BLaER1 treated with 17β-estradiol and CSF1 and Interleukin-3, amounts not matched to agents 10 nM and 100 nM (cell line): ENCODE results near the gene DHPS.

Source experiments
- H3K27ac ChIP-seq, 11 experiments: shearing (Covaris generic); formaldehyde crosslinking; 2 replicates each; pipeline ENCODE4 v1.8.1; 2022
- H3K27me3 ChIP-seq, 11 experiments: shearing (Covaris generic); formaldehyde crosslinking; 2 replicates each; pipeline ENCODE4 v1.8.1; 2022
- H3K36me3 ChIP-seq, 11 experiments: shearing (Covaris generic); formaldehyde crosslinking; 2 replicates each; pipeline ENCODE4 v1.8.1; 2022
- H3K4me1 ChIP-seq, 10 experiments: shearing (Covaris generic); formaldehyde crosslinking; 2 replicates each; pipeline ENCODE4 v1.8.1; 2022
- H3K4me2 ChIP-seq, 11 experiments: shearing (Covaris generic); formaldehyde crosslinking; 2 replicates each; pipeline ENCODE4 v1.8.1; 2022
- H3K4me3 ChIP-seq, 10 experiments: shearing (Covaris generic); formaldehyde crosslinking; 2 replicates each; pipeline ENCODE4 v1.8.1; 2022
- H3K9ac ChIP-seq, 11 experiments: shearing (Covaris generic); formaldehyde crosslinking; 2 replicates each; pipeline ENCODE4 v1.8.1; 2022
- H3K9me3 ChIP-seq, 11 experiments: shearing (Covaris generic); formaldehyde crosslinking; replicated peaks in 1 of 11; 2 replicates each; pipeline ENCODE4 v1.8.1; 2022
- H4K20me1 ChIP-seq, 11 experiments: shearing (Covaris generic); formaldehyde crosslinking; 2 replicates each; pipeline ENCODE4 v1.8.1; 2022
- Cebpa-rat ChIP-seq, 11 experiments: shearing (Covaris generic); IDR thresholded peaks; 2 replicates each; pipeline ENCODE4 v1.8.1; 2022

DHPS gene

DNA sequence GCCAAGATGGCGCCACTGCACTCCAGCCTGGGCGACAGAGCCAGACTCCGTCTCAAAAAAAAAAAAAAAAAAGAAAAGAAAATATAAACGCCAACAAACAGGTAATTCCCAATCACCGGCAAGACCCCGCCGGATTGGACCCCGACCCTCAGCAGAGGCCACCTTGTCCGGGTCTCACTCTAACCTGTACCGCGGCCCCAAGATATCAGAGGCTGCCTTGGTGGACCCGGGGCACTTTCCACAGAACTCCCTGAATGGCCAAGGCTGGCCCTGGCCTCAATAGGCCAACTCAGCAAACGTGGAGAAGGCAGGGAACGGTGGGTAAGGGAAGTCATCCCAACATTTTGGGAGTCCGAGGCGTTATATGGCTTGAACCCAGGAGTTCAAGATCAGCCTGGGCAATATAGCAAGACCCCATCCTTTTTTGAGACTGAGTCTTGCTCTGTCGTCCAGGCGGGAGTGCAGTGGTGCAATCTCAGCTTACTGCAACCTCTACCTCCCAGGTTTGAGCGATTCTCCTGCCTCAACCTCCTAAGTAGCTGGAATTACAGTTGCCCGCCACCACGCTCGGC, 43.0 kb downstream of the DHPS start:
- no peak for TF ChIP-seq Cebpa-rat (IDR thresholded peaks at IDR 0.05)
- peaks cover 5 to 14% (median 10%) of the 10 kb centered on the region in 10 experiments; a peak in 19 of 20 replicates for H3K4me1 ChIP-seq
- H3K9me3 ChIP-seq = no peaks in the 10 kb centered on the region
- peaks cover 0 to 6% (median 0%) of the 10 kb centered on the region in 11 experiments; a peak in 2 of 22 replicates for H4K20me1 ChIP-seq
- H3K27me3 ChIP-seq = no peaks in the 10 kb centered on the region
- H3K4me2 ChIP-seq = no peak overlapping the region
- H3K27ac ChIP-seq = no peak overlapping the region
- H3K36me3 ChIP-seq = peaks cover 0 to 50% (median 6%) of the 10 kb centered on the region in 11 experiments; a peak in 15 of 22 replicates
- no peak overlapping the region for H3K9ac ChIP-seq
- no peak overlapping the region for H3K4me3 ChIP-seq

DNA sequence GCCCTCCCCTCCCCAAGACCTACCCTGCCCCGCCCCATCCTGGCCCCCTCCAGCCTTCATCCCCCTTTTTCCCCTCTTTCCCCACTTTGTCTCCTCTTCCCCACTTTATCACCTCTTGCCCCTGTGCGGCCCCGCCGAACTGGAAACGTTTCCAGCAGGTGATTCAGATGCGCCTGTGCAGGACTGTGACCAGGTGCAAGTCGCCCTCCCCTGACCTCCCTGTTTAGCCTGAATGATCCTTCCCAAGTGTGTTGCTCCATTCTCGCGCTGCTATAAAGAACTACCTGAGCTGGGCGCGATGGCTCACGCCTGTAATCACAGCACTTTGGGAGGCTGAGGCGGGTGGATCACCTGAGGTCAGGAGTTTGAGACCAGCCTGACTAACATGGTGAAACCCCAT, 45.0 kb downstream of the DHPS start:
- Histone ChIP-seq H3K9ac (no peak overlapping the region), H3K4me1 (peaks cover 5 to 14% (median 10%) of the 10 kb centered on the region in 10 experiments; a peak in 19 of 20 replicates), H3K9me3 (no peaks in the 10 kb centered on the region), H3K36me3 (peaks cover 10 to 62% (median 26%) of the 10 kb centered on the region in 11 experiments; a peak in 19 of 22 replicates), H3K4me2 (no peak overlapping the region), H3K27ac (no peak overlapping the region), H3K4me3 (no peak overlapping the region), H4K20me1 (peaks cover 0 to 6% (median 0%) of the 10 kb centered on the region in 11 experiments; a peak in 2 of 22 replicates), H3K27me3 (no peaks in the 10 kb centered on the region)
- TF ChIP-seq Cebpa-rat (IDR thresholded peaks at IDR 0.05) = no peak

DNA sequence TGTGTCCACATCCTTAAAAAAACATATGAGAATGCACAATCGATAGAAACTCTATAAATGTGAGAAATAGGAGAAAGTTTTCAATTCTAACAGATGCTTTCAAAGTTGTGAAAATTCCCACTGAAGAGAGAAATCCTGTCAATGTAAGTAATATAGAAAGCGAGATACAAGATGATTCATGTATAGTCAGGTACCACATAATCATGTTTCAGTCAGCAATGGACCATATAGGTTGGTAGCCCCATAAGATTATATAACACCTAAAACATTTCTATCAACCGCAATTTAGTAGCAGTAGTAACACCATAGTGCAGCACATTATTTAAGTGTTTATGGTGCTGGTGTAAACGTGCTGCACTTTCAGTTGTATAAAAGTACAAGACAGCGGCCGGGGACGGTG, 52.5 kb downstream of the DHPS start:
- Histone ChIP-seq H4K20me1 (no peaks in the 10 kb centered on the region; a peak in 2 of 22 replicates), H3K9me3 (peaks cover 49 to 65% (median 59%) of the 10 kb centered on the region in 11 experiments), H3K9ac (no peak overlapping the region), H3K4me2 (no peak overlapping the region), H3K36me3 (peaks cover 78 to 100% (median 93%) of the 10 kb centered on the region in 11 experiments), H3K4me3 (peak overlapping the region in 1 of 10 experiments; percentile 20; a peak in 3 of 20 replicates), H3K27ac (no peak overlapping the region), H3K27me3 (no peaks in the 10 kb centered on the region), H3K4me1 (no peaks in the 10 kb centered on the region)
- TF ChIP-seq Cebpa-rat (IDR thresholded peaks at IDR 0.05) = no peak

DNA sequence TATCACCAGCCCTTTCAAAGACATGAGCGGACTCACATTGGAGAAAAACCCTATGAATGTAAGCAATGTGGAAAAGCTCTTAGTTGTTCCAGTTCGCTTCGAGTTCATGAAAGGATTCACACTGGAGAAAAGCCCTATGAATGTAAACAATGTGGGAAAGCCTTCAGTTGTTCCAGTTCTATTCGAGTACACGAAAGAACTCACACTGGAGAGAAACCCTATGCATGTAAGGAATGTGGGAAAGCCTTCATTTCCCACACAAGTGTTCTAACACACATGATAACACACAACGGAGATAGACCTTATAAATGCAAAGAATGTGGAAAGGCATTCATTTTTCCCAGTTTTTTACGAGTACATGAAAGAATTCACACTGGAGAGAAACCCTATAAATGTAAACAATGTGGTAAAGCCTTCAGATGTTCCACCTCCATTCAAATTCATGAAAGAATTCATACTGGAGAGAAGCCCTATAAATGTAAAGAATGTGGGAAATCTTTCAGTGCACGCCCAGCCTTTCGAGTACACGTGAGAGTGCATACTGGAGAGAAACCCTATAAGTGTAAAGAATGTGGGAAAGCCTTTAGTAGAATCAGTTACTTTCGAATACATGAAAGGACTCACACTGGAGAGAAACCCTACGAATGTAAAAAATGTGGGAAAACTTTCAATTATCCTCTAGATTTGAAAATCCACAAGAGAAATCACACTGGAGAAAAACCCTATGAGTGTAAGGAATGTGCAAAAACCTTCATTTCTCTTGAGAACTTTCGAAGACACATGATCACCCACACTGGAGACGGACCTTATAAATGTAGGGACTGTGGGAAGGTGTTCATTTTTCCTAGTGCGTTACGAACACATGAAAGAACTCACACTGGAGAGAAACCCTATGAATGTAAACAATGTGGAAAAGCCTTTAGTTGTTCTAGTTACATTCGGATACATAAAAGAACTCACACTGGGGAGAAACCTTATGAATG, 53.3 kb downstream of the DHPS start:
- Histone ChIP-seq H3K4me1 (no peaks in the 10 kb centered on the region), H3K27ac (no peak overlapping the region), H3K4me2 (no peak overlapping the region), H3K27me3 (no peaks in the 10 kb centered on the region), H3K9ac (no peak overlapping the region), H4K20me1 (peaks cover 0 to 5% (median 0%) of the 10 kb centered on the region in 11 experiments; a peak in 7 of 22 replicates), H3K9me3 (peaks cover 49 to 65% (median 59%) of the 10 kb centered on the region in 11 experiments), H3K36me3 (peaks cover 83 to 100% (median 95%) of the 10 kb centered on the region in 11 experiments), H3K4me3 (peak overlapping the region; percentile 1 to 48 (median 23); a peak in 15 of 20 replicates)
- TF ChIP-seq Cebpa-rat (IDR thresholded peaks at IDR 0.05) = no peak

DNA sequence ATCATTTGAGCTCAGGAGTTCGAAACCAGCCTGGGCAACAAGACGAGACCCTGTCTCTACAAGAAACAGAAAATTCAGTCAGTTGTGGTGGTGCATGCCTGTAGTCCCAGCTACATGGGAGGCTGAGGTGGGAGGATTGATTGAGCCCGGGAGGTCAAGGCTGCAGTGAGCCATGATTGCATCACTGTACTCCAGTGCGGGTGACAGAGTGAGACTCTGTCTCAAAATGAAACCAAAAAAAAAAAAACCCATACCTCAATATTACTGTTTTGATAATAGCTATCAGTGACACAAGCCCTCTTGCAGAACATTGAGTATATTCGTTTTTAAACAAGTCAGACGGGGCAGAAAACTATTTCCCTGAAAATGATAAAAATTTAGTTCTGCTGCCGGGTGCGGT, 54.7 kb downstream of the DHPS start:
- Histone ChIP-seq H3K36me3 (peaks cover 82 to 96% (median 89%) of the 10 kb centered on the region in 11 experiments), H3K27me3 (no peaks in the 10 kb centered on the region), H3K9ac (no peak overlapping the region), H3K9me3 (peaks cover 49 to 65% (median 59%) of the 10 kb centered on the region in 11 experiments), H3K27ac (no peak overlapping the region), H3K4me1 (no peaks in the 10 kb centered on the region), H4K20me1 (peaks cover 0 to 16% (median 9%) of the 10 kb centered on the region in 11 experiments; a peak in 10 of 22 replicates), H3K4me3 (peak overlapping the region in 9 of 10 experiments; percentile 15 to 48 (median 32); a peak in 12 of 20 replicates), H3K4me2 (no peak overlapping the region)
- TF ChIP-seq Cebpa-rat (IDR thresholded peaks at IDR 0.05) = no peak
